ENCODE measurements around the gene MIF4GD. TPM values are rescaled to one million over a fixed set of nuclear protein-coding genes. Genes with fewer than 3 reads are reported as not detected.

The MIF4GD gene
- polyA plus RNA-seq, 3 donors, result 20.0 to 23.3 (median 22.4) TPM

DNA sequence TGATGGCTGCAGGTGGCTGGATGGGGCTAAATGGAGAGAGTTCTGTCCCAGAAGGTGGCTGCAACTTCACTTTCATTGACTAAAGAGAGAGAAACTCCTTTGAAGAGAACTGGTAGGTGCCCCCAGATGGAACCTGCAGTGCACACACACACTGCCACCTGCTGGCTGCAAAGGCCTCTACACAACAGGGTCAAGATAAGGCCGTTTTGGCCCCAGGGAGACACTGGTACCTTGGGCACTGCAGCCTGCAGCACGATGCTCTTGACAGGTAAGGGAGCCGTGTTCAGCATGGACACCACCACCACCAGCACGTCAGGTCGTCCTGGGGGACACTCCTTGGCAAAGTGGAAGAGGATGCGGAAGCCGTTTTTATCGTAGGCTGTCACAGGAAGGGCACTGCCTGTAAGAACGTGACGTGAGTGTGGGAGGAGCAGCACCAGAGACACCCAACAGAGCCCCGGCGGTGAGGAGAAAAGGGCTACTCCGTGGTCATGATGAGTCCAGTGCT lies 32.3 kb downstream of the MIF4GD start:
- DNase-seq (ENCODE audit: low read depth in 3 of 3, low spot score in 2 of 3), result no peak

DNA sequence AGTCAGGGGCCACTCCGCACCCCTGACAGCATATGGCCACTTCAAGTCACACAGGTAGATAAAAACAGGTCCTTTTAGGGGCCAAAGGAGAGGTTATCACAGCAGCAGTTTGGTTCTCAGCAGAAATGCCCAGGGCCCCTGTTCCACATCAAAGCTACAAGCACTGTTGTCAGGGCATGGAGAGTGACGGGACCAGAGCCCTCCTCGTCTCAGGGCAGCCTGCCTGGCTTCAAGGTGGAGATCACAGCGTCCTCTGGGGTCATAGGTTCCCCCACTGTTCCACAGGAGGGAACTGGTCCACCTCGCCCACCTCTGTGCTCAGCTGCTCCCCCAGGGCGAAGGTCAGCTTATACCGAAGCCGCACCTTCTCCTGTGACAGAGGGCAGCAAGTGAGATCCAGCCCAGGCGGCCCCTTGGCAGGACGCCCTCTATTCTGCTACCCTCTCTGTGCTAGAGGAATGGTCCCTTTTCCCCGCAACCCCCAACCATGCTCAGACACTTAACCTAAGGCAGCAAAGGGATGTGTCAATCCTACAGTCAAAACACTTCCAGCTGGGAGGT lies 32.9 kb downstream of the MIF4GD start:
- DNase-seq (ENCODE audit: low read depth in 3 of 3, low spot score in 2 of 3), result no peak

DNA sequence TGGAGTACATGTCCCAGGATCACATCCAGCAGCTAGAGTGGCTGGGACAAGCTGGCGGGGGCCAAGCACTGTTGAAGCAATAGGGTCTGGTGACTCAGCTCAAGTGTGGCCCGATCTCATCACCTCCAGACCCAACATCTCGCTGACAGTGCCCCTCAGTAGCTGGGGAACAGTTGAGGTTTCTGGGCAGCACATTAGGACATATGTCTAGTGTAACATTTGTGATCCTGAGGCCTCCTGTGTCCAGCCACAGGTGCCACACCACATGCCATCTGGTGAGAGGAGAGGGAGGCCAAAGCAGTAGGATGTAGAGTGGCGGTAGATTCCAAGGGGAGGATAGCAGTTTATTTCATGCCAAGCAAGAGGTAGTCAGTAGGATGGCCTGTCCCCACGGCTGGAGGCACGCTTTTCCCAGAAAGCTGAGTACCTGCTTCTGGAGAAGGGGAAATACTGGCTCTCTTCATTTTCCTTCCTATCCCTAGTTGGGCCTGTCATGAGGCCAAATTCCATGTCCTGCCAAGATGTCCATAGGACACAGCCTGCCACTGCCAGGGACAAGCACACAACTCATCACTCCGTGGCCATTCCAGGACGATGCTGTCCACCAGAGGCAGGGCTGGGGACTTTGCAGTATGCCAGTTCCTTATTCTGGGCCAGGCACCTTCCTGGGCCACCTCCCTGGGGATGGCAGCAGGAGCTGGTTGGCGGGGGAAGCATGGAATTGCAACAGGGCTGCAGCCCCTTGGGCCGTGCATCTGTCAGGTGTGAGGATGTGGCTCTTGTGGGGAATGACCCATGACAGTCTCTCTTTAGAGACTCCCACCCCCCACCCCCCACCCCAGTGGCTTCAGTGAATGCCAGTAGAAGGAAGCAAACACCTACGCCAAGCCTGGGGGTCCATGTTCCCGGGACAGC lies 33.7 kb downstream of the MIF4GD start:
- no peak for DNase-seq (ENCODE audit: low read depth in 3 of 3, low spot score in 2 of 3)

DNA sequence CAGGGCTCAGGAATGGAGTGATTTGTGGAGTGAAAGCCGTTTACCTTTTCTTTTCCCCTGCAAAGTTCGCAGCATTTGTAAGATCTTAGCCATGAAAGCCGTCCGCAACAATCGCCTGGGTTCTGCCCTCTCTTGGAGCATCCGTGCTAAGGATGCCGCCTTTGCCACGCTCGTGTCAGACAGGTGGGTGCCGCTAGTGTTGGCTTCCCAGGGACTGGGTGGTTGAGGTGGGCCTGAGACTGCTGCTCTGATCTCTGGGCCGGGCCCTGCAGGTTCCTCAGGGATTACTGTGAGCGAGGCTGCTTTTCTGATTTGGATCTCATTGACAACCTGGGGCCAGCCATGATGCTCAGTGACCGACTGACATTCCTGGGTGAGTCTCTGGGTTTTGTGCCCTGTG lies 38.2 kb downstream of the MIF4GD start:
- no peak for DNase-seq (ENCODE audit: low read depth in 3 of 3, low spot score in 2 of 3)

DNA sequence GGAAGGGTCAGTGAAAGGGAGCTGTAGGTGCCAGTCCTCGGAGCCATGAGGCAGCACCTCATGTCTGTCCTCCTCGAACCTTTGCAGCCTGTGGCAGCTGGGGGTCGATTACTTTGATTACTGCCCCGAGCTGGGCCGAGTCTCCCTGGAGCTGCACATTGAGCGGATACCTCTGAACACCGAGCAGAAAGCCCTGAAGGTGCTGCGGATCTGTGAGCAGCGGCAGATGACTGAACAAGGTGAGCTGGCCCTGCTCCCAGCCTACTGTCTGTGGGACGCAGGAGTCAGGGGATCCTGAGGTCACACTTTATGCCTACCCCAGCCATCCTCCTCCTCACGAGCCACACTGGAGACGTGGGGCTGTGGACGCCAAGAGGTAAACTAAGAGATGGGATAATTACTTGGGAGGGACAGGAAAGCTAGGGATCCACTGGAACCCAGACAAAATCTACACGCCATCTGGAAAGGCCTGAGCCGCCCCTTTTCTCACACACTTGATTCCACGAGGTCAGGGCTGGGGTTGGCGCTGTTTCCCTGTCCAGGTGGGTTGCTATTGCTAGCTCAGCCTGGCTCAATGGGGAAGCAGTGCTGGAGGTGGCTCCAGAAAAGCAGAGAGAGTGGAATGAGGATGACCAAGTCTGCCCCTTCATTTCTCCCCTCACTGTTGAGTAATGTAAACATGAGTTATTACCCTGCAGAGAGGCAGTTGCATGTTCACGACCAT lies 39.1 kb downstream of the MIF4GD start:
- DNase-seq (ENCODE audit: low read depth in 3 of 3, low spot score in 2 of 3), result no peak

DNA sequence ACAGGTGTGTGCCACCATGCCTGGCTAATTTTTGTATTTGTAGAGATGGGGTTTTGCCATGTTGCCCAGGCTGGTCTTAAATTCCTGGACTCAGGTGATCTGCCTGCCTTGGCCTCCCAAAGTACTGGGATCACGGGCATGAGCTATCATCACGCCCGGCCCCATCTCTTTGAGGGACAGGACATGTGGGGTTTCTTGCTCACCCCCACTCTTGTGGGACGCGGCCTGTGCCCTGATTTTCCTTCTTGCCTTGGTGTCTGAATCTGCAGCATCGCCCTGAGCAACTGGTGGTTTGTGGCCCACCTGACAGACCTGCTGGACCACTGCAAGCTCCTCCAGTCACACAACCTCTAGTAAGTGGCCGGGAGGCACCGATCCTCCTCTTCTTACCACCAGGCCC lies 40.0 kb downstream of the MIF4GD start:
- DNase-seq (ENCODE audit: low read depth in 3 of 3, low spot score in 2 of 3), result no peak

DNA sequence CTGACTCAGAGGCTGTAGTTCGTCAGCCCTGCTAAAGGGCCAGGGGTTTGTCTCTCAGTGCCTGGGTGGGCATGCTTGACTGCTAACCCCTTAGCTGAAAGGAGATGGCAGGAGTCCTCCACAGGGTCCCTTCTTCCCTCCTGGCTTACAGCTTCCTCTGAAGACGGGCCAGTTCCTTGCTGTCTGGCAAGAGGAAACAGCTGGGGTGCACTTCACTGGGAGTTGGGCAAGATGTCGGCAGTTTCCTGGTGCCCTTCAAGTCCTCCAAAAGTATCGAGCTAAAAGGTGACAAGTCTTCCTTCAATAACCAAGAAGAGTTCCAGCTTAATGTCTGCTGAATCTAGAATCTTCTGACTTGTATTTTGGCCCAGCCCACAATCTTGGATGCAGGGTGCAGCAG lies 42.2 kb downstream of the MIF4GD start:
- DNase-seq (ENCODE audit: low read depth in 3 of 3, low spot score in 2 of 3), result no peak

DNA sequence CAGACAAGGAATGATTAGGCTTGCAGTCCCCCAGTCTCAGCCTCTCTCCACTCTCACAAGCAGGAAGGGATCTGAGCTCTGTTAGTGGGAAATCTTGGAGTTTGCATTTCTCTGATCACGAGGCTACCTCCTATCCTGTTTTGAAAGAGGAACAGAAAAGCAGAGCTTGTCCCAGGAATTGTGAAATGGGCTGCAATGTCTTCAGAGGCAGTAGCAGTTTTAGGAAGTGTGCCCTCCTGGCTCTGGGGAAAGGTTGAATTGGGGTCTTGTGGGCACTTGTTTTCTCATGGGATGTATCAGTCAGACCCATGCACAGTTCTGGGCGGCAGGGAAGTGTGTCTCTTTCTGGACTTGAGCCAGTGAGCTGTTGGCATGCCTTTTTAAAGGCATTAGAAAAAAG lies 42.7 kb downstream of the MIF4GD start:
- DNase-seq (ENCODE audit: low read depth in 3 of 3, low spot score in 2 of 3), result no peak

DNA sequence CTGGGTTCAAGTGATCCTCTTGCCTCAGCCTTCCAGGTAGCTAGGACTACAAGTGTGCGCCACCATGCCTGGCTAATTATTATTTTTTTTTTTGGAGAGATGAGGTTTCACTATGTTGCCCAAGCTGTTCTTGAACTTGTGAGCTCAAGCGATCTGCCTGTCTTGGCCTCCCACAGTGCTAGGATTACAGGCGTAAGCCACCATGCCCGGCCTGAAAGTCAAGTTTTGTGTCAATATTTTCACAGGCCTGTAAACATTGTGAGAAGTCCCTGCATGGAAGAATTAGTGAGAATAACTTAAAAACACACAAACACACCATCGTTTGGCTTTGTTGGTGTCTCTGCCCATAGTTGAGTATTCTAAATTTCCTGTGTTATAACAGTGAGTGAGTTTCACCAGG lies 43.3 kb downstream of the MIF4GD start:
- DNase-seq (ENCODE audit: low read depth in 3 of 3, low spot score in 2 of 3), result no peak

DNA sequence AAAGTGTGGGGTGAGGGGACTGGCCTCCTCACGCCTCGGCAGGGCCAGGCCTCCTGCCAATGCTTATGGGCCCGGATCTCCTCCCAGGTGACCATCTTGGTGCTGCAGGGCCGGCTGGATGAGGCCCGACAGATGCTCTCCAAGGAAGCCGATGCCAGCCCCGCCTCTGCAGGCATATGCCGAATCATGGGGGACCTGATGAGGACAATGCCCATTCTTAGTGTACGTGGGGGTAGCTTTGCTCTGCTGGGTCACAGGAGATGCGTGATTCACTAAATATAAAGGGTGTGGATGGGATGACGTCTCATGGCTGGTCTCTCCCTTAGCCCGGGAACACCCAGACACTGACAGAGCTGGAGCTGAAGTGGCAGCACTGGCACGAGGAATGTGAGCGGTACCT lies 46.0 kb downstream of the MIF4GD start:
- DNase-seq (ENCODE audit: low read depth in 3 of 3, low spot score in 2 of 3), result no peak

DNA sequence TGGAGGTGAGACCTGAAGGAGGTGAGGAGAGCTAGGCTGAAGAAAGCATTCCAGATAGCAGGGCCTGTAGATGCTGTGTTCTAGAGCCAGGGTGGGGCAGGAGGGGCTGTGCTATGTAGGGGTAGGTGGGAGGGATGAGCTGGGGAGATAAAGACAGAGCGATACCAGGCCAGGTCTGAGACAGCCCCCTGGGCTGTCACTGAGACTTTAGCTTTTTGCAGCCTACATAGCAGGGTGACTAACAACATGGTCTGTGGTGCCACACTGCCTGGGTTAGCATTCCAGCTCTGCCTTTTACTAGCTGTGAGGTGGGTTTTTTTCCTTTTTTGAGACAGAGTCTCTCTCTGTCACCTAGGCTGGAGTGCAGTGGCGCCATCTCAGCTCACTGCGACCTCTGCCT lies 51.2 kb downstream of the MIF4GD start:
- DNase-seq (ENCODE audit: low read depth in 3 of 3, low spot score in 2 of 3), result no peak

DNA sequence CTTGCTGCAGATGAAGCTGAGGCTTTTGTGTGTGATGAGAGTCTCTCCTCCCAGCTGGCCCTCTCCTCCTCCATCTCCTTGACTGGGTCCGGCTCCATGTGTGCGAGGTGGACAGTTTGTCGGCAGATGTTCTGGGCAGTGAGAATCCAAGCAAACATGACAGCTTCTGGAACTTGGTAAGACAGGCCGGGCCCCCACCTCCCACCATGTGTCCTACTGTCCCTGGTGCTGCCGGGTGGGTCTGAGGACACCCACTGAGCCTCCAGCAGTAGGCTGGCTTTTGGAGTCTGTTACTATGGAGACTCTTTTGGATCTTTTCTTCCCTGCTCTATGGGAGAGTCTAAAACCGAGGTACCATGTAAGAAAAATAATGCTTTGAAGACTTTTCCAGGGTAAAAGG lies 52.9 kb downstream of the MIF4GD start:
- DNase-seq (ENCODE audit: low read depth in 3 of 3, low spot score in 2 of 3), result no peak

Other genes with a start within 250 kb of the MIF4GD start
- gene ATP5PD, start 224.3 kb downstream of the MIF4GD start, polyA plus RNA-seq (ENCODE audit: insufficient read length in 3 of 3), result 100 to 1,000 TPM; 344 to 358 (median 352) TPM
- 10 to 100 TPM; 32.4 to 33.9 (median 33.3) TPM for gene KCTD2, start 224.0 kb downstream of the MIF4GD start, polyA plus RNA-seq (ENCODE audit: insufficient read length in 3 of 3)
- gene SLC16A5, start 183.3 kb downstream of the MIF4GD start, polyA plus RNA-seq (ENCODE audit: insufficient read length in 3 of 3), result 10 to 100 TPM; 21.1 to 24.8 (median 23.6) TPM
- gene ARMC7, start 161.3 kb downstream of the MIF4GD start, polyA plus RNA-seq (ENCODE audit: insufficient read length in 3 of 3), result 10 to 100 TPM; 15.4 to 18.8 (median 16.3) TPM
- 10 to 100 TPM; 43.8 to 51.4 (median 47.2) TPM for gene NT5C, start 139.5 kb downstream of the MIF4GD start, polyA plus RNA-seq (ENCODE audit: insufficient read length in 3 of 3)
- gene JPT1, start 116.7 kb downstream of the MIF4GD start, polyA plus RNA-seq (ENCODE audit: insufficient read length in 3 of 3), result 10 to 100 TPM; 79.8 to 83.9 (median 83.4) TPM
- 100 to 1,000 TPM; 708 to 791 (median 788) TPM for gene SUMO2, start 88.3 kb downstream of the MIF4GD start, polyA plus RNA-seq (ENCODE audit: insufficient read length in 3 of 3)
- 10 to 100 TPM; 62.6 to 69.3 (median 65.0) TPM for gene NUP85, start 65.6 kb downstream of the MIF4GD start, polyA plus RNA-seq (ENCODE audit: insufficient read length in 3 of 3)
- 10 to 100 TPM; 36.1 to 45.8 (median 38.3) TPM for gene GGA3, start 9.6 kb downstream of the MIF4GD start, polyA plus RNA-seq (ENCODE audit: insufficient read length in 3 of 3)
- gene MRPS7, start 9.4 kb downstream of the MIF4GD start, polyA plus RNA-seq (ENCODE audit: insufficient read length in 3 of 3), result 10 to 100 TPM; 78.7 to 87.0 (median 84.2) TPM
- gene SLC25A19, start 18.2 kb upstream of the MIF4GD start, polyA plus RNA-seq (ENCODE audit: insufficient read length in 3 of 3), result 10 to 100 TPM in 1 of 3 donors, 1 to 10 TPM in 2; 5.6 to 10.8 (median 7.4) TPM
- 100 to 1,000 TPM; 102 to 107 (median 106) TPM for gene GRB2, start 134.4 kb upstream of the MIF4GD start, polyA plus RNA-seq (ENCODE audit: insufficient read length in 3 of 3)
- 10 to 100 TPM; 79.0 to 91.0 (median 80.9) TPM for gene TMEM94, start 185.4 kb upstream of the MIF4GD start, polyA plus RNA-seq (ENCODE audit: insufficient read length in 3 of 3)
- gene CASKIN2, start 244.3 kb upstream of the MIF4GD start, polyA plus RNA-seq (ENCODE audit: insufficient read length in 3 of 3), result 10 to 100 TPM; 27.2 to 31.2 (median 29.0) TPM
- gene TSEN54, start 245.3 kb upstream of the MIF4GD start, polyA plus RNA-seq (ENCODE audit: insufficient read length in 3 of 3), result 10 to 100 TPM; 36.2 to 43.6 (median 43.2) TPM

Data from right renal cortex interstitium (tissue), 3 donors.